MCF 10A (cell line): ENCODE data around the gene LMF1. TPM values are rescaled to one million over a fixed set of nuclear protein-coding genes. Genes with fewer than 3 reads are reported as not detected.

ENCODE experiments used
- BruUV-seq: library from RNA; stranded (reverse); fragments of 400-500 nt; replicated peaks from 2 replicates; lab custom pipeline; 2021; lab: Mats Ljungman, UMichigan
- CTCF ChIA-PET: fragments of 300-600 bp; sonication (Branson Sonifier 250); formaldehyde crosslinking; extraction: SDS; loops from one replicate; lab custom pipeline; 2021; ENCODE audit warnings: antibody characterized with exemption, inconsistent platforms; lab: Yijun Ruan, JAX
- POLR2A ChIA-PET: fragments of 300-600, 350-650 bp; sonication (Branson Sonifier 250); formaldehyde crosslinking; extraction: SDS; loops from one replicate; lab custom pipeline; 2020; ENCODE audit warnings: antibody characterized with exemption, inconsistent platforms; lab: Yijun Ruan, JAX
- DNase-seq: peaks from one replicate; pipeline ENCODE4 v3.0.0-alpha.2; 2018; ENCODE audit not compliant: unreplicated experiment
- H3K27ac Mint-ChIP-seq: one replicate; pipeline ENCODE4 v1.8.0; 2022; ENCODE audit warnings: mild to moderate bottlenecking, low read depth, mixed read lengths; ENCODE audit not compliant: unreplicated experiment
- H3K27me3 Mint-ChIP-seq: one replicate; pipeline ENCODE4 v1.8.0; 2022; ENCODE audit warnings: mixed read lengths; ENCODE audit not compliant: insufficient read depth, unreplicated experiment
- H3K36me3 Mint-ChIP-seq: one replicate; pipeline ENCODE4 v1.8.0; 2022; ENCODE audit warnings: mild to moderate bottlenecking, moderate library complexity, mixed read lengths; ENCODE audit not compliant: insufficient read depth, unreplicated experiment
- H3K4me1 Mint-ChIP-seq: one replicate; pipeline ENCODE4 v1.8.0; 2022; ENCODE audit warnings: mixed read lengths; ENCODE audit not compliant: insufficient read depth, unreplicated experiment
- H3K4me3 Mint-ChIP-seq: one replicate; pipeline ENCODE4 v1.8.0; 2022; ENCODE audit warnings: mild to moderate bottlenecking, moderate library complexity, mixed read lengths; ENCODE audit not compliant: unreplicated experiment
- H3K9me3 Mint-ChIP-seq: one replicate; pipeline ENCODE4 v1.8.0; 2022; ENCODE audit warnings: mixed read lengths; ENCODE audit not compliant: unreplicated experiment
- intact Hi-C: fragments of 100-400 bp; cut with micrococcal nuclease; formaldehyde crosslinking; loops from 2 replicates; pipeline ENCODE4 v1.14.1; 2022
- total RNA-seq: library from RNA; stranded (reverse); gene quantifications from 2 replicates; pipeline ENCODE4 v1.2.3, GENCODE V29; 2022
- TF ChIP-seq, protein P1 (sequence below): fragments of 200-600 bp; IDR thresholded peaks from one replicate; pipeline ENCODE4 v1.8.0; 2022; ENCODE audit warnings: antibody characterized with exemption, mild to moderate bottlenecking; ENCODE audit not compliant: unreplicated experiment

The LMF1 gene
- total RNA-seq, 1 experiment from 2014 or later, result 9.9 TPM

DNA sequence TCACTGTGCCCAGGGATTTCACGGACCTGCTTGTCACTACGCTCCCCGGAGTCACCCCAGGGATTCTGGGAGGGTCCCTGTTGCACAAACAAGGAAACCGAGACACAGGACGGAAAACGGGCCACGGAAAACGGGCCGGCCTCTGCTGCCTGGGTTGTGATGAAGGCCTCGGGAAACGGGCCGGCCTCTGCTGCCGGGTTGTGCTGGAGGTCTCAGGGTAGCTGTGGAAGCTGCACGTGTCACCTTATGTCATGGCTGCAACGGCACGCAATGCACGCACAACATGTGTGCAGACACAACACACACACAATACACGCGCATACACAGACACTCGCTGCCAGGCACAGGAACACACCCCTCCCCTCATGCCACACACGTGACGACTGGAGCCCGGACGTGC, 143.3 kb downstream of the LMF1 start:
- H3K4me1 Mint-ChIP-seq, result no peaks in the 10 kb centered on the region
- BruUV-seq, result no TSS peak
- no peaks in the 10 kb centered on the region for H3K36me3 Mint-ChIP-seq
- TF ChIP-seq, protein P1, sequence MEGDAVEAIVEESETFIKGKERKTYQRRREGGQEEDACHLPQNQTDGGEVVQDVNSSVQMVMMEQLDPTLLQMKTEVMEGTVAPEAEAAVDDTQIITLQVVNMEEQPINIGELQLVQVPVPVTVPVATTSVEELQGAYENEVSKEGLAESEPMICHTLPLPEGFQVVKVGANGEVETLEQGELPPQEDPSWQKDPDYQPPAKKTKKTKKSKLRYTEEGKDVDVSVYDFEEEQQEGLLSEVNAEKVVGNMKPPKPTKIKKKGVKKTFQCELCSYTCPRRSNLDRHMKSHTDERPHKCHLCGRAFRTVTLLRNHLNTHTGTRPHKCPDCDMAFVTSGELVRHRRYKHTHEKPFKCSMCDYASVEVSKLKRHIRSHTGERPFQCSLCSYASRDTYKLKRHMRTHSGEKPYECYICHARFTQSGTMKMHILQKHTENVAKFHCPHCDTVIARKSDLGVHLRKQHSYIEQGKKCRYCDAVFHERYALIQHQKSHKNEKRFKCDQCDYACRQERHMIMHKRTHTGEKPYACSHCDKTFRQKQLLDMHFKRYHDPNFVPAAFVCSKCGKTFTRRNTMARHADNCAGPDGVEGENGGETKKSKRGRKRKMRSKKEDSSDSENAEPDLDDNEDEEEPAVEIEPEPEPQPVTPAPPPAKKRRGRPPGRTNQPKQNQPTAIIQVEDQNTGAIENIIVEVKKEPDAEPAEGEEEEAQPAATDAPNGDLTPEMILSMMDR, result no peak
- H3K27me3 Mint-ChIP-seq, result peaks cover 10% of the 10 kb centered on the region
- no peak overlapping the region for H3K27ac Mint-ChIP-seq
- H3K4me3 Mint-ChIP-seq, result no peak overlapping the region
- intact Hi-C loops, result no loop called here
- no peak for DNase-seq
- ChIA-PET CTCF (no interaction called here), POLR2A (no interaction called here)
- H3K9me3 Mint-ChIP-seq, result no peaks in the 10 kb centered on the region

DNA sequence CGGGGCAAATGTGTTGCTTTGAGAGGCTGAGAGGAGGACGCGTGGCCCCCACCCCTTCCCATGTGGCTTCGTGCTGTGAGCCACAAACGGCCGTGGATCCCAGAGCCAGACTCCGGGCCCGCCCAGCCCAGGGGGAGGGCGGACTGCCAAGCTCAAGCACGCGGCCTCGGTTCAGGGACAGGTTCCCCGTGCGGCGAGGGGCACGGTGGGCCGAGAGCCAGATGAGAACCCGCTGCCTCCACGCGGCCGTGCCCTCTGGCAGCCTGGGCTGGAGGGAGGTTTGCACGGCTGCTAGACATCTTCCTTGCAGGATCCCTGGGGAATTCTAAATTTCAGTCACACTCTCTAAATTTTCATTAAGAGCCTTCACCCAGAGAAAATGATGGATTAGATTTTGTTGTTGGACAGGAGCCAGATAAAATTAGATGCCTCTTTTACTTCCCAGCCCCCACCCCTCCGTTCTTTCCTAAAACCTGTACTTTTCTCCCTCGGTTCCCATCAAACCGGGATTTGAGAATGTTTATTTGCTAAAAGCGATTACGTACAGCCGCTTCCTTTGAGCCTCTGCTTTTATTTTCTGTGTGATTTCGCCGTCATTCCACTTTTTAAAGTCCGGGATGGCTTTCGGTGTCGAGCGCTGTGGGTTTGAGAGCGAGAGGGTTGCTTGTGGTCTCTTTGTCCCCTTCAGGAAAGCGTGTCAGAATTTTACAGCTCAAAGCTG, 145.3 kb downstream of the LMF1 start:
- no TSS peak for BruUV-seq
- TF ChIP-seq, protein P1, result no peak
- no peaks in the 10 kb centered on the region for H3K36me3 Mint-ChIP-seq
- ChIA-PET POLR2A (no interaction called here), CTCF (no interaction called here)
- no peaks in the 10 kb centered on the region for H3K4me1 Mint-ChIP-seq
- H3K27me3 Mint-ChIP-seq, result peaks cover 15% of the 10 kb centered on the region
- no peak overlapping the region for H3K27ac Mint-ChIP-seq
- H3K9me3 Mint-ChIP-seq, result no peaks in the 10 kb centered on the region
- intact Hi-C loops, result no loop called here
- no peak for DNase-seq
- no peak overlapping the region for H3K4me3 Mint-ChIP-seq

DNA sequence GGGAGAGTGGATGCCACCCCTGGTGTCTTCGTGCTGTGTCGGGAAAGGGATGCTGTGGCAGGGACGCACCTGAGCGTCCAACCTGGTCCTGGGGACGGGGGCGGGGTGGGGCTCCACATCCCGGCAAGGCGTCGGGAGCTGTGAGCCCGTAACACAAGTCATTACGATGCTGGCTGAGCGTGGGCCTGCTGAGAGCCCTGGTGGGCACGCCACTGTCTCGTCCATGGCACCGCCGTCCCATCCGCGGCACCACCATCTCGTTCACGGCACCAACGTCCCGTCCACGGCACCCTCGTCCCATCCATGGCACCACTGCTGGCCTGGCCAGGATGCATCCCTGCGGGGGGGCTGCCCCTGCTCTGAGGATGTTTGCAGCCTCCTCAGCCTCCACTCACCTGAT, 146.2 kb downstream of the LMF1 start:
- no peak overlapping the region for H3K27ac Mint-ChIP-seq
- POLR2A ChIA-PET, result no interaction called here
- BruUV-seq, result no TSS peak

DNA sequence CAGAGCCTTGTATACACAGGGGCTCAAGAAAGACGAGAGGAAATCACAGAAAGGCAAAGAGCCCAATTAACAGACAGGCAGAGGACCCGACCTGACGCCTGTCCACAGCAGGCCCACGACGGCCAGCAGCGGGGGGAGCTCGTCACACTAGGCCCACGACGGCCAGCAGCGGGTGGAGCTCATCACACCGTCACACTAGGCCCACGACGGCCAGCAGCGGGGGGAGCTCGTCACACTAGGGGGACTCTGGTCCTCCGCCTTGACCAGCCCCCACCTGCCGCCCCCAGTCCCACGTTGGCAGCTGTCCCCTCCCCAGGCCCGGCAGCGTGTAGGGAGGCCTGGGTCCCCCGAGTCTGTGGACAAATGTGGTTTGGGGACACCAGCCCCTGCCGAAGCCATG, 146.6 kb downstream of the LMF1 start:
- ChIA-PET POLR2A (no interaction called here), CTCF (no interaction called here)
- Mint-ChIP-seq H3K27ac (no peak overlapping the region), H3K36me3 (no peaks in the 10 kb centered on the region), H3K4me1 (no peaks in the 10 kb centered on the region), H3K27me3 (peaks cover 15% of the 10 kb centered on the region), H3K4me3 (no peak overlapping the region), H3K9me3 (no peaks in the 10 kb centered on the region)
- intact Hi-C loops, result no loop called here
- no TSS peak for BruUV-seq
- DNase-seq, result no peak
- TF ChIP-seq, protein P1, result no peak

More for the DNA sequence above, 146.2 kb downstream of the LMF1 start:
- TF ChIP-seq, protein P1, result no peak
- Mint-ChIP-seq H3K4me3 (no peak overlapping the region), H3K36me3 (no peaks in the 10 kb centered on the region), H3K4me1 (no peaks in the 10 kb centered on the region), H3K27me3 (peaks cover 16% of the 10 kb centered on the region), H3K9me3 (no peaks in the 10 kb centered on the region)
- DNase-seq, result no peak
- intact Hi-C loops, result no loop called here
- CTCF ChIA-PET, result no interaction called here
